Suppressor macrophage (primary cell): Measurements from ENCODE around the gene ZNF827.

Experiments
- DNase-seq, 4 experiments: peaks; one replicate each; pipeline ENCODE4 v3.0.0-alpha.2; 2020 to 2022

The ZNF827 gene

DNA sequence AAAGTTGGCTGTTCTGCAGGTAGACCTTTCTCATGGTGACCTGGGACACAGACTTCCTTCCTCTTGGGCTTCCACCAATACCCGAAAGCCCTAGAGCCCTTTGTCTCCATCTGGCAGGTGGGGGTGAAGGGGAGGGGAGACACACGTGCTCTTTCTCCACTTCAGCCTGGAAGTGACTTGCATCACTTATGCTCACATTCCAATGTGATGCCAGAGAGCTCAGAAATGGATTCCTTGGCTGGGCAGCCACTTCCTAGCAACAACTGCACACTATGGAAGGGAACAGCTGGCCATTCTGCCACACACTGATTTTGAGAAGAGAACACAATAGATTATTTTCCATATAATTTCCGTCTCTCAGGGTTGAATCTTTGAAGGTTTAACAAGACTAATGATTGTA, 222.4 kb downstream of the ZNF827 start:
- no peak for DNase-seq

DNA sequence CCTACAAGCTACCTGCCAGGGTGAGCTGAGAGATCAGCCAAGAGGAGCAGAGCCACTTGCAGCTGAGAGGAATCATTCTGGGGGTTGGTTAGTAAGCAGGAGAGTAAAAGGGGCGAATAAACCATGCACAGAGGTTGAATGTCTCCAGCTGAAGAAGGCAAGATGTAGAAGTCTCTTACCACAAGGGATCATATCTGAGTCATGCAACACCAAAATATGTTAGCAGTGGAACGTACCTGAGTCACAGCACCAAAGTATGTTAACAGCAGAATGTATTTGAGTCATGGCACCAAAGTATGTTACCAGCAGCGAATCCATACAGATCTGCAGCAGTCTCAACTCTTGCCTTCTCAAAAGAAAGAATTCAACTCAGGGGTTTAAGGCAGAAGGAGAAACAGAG, 228.8 kb downstream of the ZNF827 start:
- no peak for DNase-seq

DNA sequence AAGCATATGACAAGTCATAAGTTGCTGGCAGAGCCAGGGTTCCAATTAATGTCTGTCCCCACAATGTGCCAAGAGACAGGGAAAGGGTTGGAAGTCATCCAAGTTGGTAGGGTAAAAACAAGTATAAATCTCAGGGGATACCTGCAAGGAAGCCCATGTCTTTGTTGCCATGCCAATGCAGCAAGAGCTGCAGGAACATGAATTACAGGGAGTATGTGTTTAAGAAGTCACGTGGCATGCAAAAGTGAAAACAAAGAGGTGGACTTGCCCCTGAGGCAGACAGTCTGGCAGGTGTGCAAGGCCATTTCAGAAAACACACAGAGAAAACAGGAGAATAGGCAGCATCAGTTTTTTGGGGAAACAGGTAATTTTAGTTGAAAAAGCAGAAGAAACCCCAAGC, 229.3 kb downstream of the ZNF827 start:
- no peak for DNase-seq
